ENCODE data around the gene SSU72. TPM values are rescaled to one million over a fixed set of nuclear protein-coding genes. Genes with fewer than 3 reads are reported as not detected.
"Not testable (repeated sequence)": the region's sequence is repeated elsewhere in the genome, so short reads cannot be mapped to it uniquely, and the experiment has no call there.

Gene SSU72
- total RNA-seq, 1 donor from 2014 or later, result 137 TPM

DNA sequence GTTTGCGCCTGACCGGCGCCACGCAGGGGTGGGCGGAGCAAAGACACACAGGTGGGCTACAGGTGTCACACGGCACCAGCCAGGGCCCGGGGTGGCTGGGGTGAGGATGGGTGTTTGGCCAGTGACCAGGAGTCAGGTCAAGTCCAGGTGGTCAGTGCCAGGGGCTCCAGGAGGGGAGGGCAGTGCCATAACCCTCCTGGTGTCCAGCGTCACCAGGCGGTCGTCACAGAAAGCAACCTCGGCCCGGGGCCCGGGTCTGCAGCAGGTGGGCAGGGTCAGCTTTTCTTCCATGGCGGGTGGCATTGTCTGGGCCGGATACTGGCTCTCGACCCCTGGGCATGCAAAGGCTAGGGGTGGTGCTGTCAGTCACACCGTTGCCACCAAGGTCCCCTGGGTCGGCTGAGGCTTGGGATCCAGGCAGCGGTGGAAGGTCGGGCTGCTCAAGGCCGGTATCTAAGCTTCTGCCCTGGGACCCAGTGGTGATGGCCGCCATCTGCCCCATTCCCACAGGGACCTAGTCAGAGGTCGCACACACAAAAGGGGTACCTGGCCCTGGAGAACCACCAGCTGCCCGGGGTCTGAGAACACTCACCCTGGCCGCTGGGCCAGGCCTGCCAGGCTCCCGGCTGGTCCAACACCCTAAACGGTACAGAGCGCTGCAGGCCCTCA lies 23.5 kb upstream of the SSU72 start:
- H3K4me1 Mint-ChIP-seq (ENCODE audit: low read depth), result no peaks in the 10 kb centered on the region
- no peaks in the 10 kb centered on the region for H3K9me3 Mint-ChIP-seq
- peak overlapping the region; percentile 82 for H3K4me3 Mint-ChIP-seq
- no peak for DNase-seq (ENCODE audit: low spot score)
- intact Hi-C loops (cut with micrococcal nuclease), result no loop called here
- H3K36me3 Mint-ChIP-seq (ENCODE audit: low read depth), result no peaks in the 10 kb centered on the region
- peaks cover 3% of the 10 kb centered on the region for H3K27me3 Mint-ChIP-seq (ENCODE audit: insufficient read depth)
- no peak overlapping the region for H3K27ac Mint-ChIP-seq

DNA sequence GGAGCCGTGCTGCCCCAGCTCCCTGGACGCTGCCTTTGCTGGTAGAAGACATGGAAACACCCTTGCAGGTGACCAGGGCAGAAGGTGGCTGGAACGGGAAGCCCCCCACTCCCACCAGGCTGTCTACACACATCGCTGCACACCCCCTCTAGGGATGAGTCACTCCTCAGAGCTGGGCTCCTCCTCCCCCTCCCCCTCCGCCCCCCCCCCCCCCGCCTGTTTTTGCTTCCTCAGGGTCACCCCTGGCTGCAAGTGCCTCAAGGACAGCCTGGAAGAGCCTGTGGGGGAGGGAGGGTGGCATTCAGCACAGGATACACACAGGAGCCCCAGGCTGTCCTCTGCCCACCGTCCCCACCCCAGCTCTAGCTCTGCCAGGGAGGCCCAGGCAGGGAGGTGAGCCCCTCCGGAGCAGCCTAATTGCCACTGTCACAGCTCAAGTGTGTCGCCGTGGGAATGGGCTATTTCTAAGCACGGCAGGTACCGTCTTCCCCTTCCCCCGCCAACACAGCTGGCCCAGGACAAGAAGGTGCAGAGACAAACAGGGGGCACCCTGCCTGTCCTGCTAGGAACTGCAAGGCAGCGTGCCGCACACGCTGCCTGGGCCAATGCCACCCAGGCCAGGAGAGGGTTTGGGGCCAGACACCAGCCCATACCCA lies 22.7 kb upstream of the SSU72 start:
- no peak overlapping the region for H3K27ac Mint-ChIP-seq
- intact Hi-C loops (cut with micrococcal nuclease), result no loop called here
- DNase-seq (ENCODE audit: low spot score), result no peak
- H3K27me3 Mint-ChIP-seq (ENCODE audit: insufficient read depth), result peaks cover 3% of the 10 kb centered on the region
- H3K9me3 Mint-ChIP-seq, result no peaks in the 10 kb centered on the region
- H3K36me3 Mint-ChIP-seq (ENCODE audit: low read depth), result no peaks in the 10 kb centered on the region
- H3K4me1 Mint-ChIP-seq (ENCODE audit: low read depth), result no peaks in the 10 kb centered on the region
- H3K4me3 Mint-ChIP-seq, result peak overlapping the region; percentile 59

DNA sequence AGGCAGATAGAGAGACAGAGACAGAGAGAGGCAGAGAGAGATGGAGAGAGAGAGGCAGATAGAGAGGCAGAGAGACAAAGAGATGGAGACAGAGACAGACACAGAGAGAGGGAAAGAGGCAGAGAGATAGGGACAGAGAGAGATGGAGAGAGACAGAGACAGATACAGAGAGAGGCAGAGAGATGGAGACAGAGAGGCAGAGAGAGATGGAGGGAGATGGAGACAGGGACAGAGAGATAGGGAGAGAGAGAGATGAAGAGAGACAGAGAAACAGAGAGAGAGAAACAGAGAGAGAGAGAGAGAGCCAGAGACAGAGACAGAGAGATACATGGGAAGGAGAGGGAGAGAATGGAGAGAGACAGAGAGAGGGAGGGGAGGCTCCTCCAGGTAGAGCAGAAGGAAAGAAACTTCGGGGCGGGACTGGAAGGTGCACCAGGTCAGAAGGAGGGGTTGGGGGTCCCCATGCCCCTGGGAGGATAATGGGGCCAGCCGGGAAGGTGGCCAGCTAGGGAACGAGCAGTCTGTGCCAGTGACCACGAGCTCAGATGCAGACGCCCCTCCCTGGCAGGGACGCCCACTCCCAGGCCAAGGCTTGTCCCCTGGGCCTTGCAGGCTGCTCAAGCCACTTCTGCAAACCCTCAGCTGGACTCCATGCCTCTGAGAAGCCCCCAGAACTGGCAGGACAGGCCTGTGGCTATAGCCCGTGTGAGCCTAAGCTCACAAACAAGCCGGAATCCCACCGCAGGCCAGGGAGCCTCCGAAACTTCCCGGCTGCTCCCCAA lies 22.0 kb upstream of the SSU72 start:
- Mint-ChIP-seq H3K36me3 (ENCODE audit: low read depth) (no peaks in the 10 kb centered on the region), H3K27ac (no peak overlapping the region), H3K4me1 (ENCODE audit: low read depth) (no peaks in the 10 kb centered on the region), H3K27me3 (ENCODE audit: insufficient read depth) (peaks cover 3% of the 10 kb centered on the region), H3K4me3 (no peak overlapping the region), H3K9me3 (no peaks in the 10 kb centered on the region)
- DNase-seq (ENCODE audit: low spot score), result no peak
- intact Hi-C loops (cut with micrococcal nuclease), result no loop called here

DNA sequence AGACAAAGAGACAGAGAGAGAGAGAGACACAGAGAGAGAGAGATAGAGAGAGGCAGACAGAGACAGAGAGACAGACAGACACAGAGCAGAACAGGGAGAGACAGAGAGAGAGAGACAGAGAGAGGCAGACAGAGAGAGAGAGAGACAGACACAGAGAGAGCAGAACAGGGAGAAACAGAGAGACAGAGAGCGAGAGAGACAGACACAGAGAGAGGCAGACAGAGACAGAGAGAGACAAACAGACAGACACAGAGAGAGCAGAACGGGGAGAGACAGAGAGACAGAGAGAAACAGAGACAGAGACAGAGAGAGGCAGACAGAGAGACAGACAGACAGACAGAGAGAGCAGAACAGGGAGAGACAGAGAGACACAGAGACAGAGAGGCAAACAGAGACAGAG lies 20.7 kb upstream of the SSU72 start:
- H3K9me3 Mint-ChIP-seq; DNase-seq (ENCODE audit: low spot score); H3K27me3 Mint-ChIP-seq (ENCODE audit: insufficient read depth); intact Hi-C loops (cut with micrococcal nuclease); H3K36me3 Mint-ChIP-seq (ENCODE audit: low read depth); H3K27ac Mint-ChIP-seq; H3K4me1 Mint-ChIP-seq (ENCODE audit: low read depth); H3K4me3 Mint-ChIP-seq: not testable (repeated sequence)

DNA sequence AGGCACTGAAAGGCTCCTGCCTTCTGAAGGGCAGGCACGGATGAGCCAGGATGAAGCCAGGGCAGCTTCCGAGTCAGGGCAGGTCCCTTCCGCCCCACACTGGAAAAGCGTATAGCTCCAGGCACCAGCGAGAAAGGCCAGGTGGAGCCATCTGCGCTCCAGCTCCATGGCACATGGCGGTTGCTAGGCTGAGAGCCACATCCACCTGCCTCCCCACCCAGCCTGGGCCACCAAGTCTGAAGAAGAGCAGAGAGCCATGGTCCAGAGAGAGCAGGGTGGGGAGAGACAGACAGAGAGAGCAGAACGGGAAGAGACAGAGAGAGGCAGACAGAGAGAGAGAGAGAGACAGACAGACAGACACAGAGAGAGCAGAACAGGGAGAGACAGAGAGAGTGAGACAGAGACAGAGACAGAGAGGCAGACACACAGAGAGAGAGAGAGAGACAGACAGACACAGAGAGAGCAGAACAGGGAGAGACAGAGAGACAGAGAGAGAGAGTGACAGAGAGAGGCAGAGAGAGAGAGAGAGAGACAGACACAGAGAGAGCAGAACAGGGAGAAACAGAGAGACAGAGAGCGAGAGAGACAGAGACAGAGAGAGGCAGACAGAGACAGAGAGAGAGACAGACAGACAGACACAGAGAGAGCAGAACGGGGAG lies 20.1 kb upstream of the SSU72 start:
- no peak overlapping the region for H3K27ac Mint-ChIP-seq
- H3K27me3 Mint-ChIP-seq (ENCODE audit: insufficient read depth), result peaks cover 3% of the 10 kb centered on the region
- no peaks in the 10 kb centered on the region for H3K9me3 Mint-ChIP-seq
- no peaks in the 10 kb centered on the region for H3K36me3 Mint-ChIP-seq (ENCODE audit: low read depth)
- DNase-seq (ENCODE audit: low spot score), result no peak
- H3K4me1 Mint-ChIP-seq (ENCODE audit: low read depth), result no peaks in the 10 kb centered on the region
- no peak overlapping the region for H3K4me3 Mint-ChIP-seq
- intact Hi-C loops (cut with micrococcal nuclease), result no loop called here

DNA sequence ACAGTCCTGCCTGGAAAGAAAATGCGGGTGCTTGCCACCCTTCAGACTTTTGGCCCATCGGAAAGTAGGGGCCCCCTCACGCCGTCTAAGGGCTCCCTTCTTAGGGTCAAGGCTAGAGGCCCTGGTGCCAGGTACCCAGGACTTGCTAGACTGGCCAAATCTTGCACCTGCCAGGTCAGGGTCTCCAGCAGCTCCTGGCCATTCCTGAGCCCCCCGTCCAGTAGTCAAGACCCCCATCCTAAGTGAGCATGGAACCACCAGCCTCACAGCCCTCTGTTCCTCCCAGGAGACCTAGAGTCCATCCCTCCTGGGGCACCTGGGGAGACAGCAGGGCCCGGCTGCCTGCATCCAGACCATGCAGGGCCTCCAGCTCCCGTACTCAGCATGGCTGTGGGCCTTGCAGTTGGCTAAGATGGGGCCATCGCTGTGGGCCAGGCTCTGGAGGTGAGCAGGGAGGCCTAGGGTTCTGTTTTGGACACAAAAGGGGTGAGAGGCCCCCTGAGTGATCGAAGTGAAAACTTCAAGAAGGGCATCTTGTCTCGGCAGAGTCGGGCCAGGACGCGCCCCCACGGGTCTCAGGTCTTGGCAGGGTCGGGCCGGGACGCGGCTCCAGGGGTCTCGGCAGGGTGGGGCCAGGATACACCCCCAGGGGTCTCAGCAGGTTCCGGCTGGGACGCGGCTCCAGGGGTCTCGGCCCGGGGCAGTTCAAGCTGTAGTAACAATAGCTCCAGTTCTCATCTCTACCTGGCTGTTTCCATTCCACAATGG lies 19.4 kb upstream of the SSU72 start:
- intact Hi-C loops (cut with micrococcal nuclease), result no loop called here
- Mint-ChIP-seq H3K9me3 (no peaks in the 10 kb centered on the region), H3K27ac (no peak overlapping the region), H3K36me3 (ENCODE audit: low read depth) (no peaks in the 10 kb centered on the region), H3K4me1 (ENCODE audit: low read depth) (no peaks in the 10 kb centered on the region), H3K27me3 (ENCODE audit: insufficient read depth) (peaks cover 3% of the 10 kb centered on the region), H3K4me3 (no peak overlapping the region)
- no peak for DNase-seq (ENCODE audit: low spot score)

DNA sequence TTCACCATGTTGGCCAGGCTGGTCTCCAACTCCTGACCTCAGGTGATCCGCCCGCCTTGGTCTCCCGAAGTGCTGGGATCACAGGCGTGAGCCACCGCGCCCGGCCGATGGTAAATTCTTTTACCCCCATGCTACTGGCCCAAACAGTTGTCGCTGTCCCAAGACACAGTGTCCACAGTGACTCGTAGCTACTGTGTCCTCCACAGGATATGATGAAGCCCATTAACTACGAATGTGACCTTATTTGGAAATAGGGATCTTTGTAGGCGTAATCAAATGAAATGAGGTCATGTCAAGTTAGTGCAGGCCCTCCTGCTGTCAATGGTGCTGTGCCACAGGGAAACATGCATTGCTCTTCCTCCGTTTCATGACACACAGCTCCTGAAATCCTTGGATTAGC lies 16.8 kb upstream of the SSU72 start:
- H3K36me3 Mint-ChIP-seq (ENCODE audit: low read depth), result no peaks in the 10 kb centered on the region
- no peak overlapping the region for H3K27ac Mint-ChIP-seq
- DNase-seq (ENCODE audit: low spot score), result no peak
- H3K27me3 Mint-ChIP-seq (ENCODE audit: insufficient read depth), result no peaks in the 10 kb centered on the region
- no peak overlapping the region for H3K4me3 Mint-ChIP-seq
- intact Hi-C loops (cut with micrococcal nuclease), result no loop called here
- no peaks in the 10 kb centered on the region for H3K4me1 Mint-ChIP-seq (ENCODE audit: low read depth)
- H3K9me3 Mint-ChIP-seq, result no peaks in the 10 kb centered on the region

DNA sequence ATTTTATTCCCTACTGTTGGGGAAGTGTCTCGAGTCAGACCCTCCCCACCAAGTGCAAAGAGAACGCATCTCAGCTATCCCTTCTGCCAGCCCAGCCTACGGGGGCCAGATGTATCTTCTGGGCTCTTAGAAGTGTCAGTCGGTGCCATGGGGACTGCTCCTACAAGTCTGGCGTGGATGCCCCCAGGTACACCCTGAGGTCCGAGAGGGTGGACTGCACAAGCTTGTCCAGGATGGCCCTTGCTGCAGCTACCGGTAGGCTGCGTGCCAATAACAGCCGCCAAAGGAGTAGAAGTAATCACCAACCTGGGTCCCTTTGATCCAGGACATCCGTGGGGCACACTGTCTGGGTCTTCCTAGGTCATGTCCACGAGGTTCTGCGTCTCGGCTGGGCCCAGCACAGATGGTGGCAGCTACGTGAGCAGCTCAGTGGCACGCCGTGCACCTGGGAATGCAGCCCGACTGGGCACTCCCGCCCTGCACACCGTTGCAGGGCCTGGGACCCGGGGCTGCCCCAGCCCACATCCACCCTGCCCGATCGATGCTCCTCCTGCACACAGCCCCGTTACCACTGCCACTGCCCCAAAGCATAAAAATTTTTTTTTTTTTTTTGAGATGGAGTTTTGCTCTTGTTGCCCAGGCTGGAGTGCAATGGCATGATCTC lies 8.8 kb upstream of the SSU72 start:
- intact Hi-C loops (cut with micrococcal nuclease), result no loop called here

DNA sequence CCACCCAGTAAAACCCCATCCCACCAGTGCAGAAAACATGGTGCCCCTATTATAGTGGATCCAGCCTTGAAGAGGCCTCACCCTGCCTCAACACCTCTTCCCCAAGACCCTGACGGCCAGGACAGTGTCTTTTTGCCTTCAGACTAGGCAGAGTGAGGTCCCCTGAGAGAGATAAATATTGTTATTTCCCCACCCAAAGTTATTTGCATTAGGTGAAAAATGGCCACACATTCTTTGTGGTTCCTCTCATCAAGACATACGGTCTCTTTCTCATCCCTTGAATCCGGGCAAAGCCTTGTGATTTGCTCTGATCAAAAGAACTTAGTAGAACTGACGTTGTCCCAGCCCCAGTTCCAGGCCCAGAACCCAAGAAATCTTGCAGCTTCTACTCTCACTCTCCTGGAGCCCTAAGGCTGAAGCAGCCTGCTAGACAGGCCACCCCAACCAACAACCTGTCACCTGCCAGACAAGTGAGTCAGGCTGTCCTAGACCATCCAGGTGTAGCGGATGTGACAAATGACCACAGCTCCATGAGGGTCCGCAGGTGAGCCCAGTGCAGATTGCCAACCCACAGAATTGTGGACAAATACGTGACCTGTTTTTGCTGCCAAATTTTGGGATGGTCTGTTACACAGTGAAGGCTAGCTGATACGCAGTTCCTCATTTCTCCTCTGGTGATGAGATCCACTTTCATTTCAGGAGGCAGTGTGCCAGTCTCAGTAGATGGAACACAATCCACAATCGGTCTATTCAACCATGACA lies 8.1 kb upstream of the SSU72 start:
- intact Hi-C loops (cut with micrococcal nuclease), result no loop called here
- H3K4me1 Mint-ChIP-seq (ENCODE audit: low read depth), result peaks cover 6% of the 10 kb centered on the region
- H3K36me3 Mint-ChIP-seq (ENCODE audit: low read depth), result no peaks in the 10 kb centered on the region
- H3K4me3 Mint-ChIP-seq, result no peak overlapping the region
- peaks cover 12% of the 10 kb centered on the region for H3K27me3 Mint-ChIP-seq (ENCODE audit: insufficient read depth)
- DNase-seq (ENCODE audit: low spot score), result no peak
- H3K9me3 Mint-ChIP-seq, result no peaks in the 10 kb centered on the region
- H3K27ac Mint-ChIP-seq, result no peak overlapping the region

More for the DNA sequence above, 8.8 kb upstream of the SSU72 start:
- Mint-ChIP-seq H3K9me3 (no peaks in the 10 kb centered on the region), H3K27ac (no peak overlapping the region), H3K4me1 (ENCODE audit: low read depth) (peaks cover 6% of the 10 kb centered on the region), H3K27me3 (ENCODE audit: insufficient read depth) (peaks cover 12% of the 10 kb centered on the region), H3K4me3 (no peak overlapping the region), H3K36me3 (ENCODE audit: low read depth) (no peaks in the 10 kb centered on the region)
- no peak for DNase-seq (ENCODE audit: low spot score)

DNA sequence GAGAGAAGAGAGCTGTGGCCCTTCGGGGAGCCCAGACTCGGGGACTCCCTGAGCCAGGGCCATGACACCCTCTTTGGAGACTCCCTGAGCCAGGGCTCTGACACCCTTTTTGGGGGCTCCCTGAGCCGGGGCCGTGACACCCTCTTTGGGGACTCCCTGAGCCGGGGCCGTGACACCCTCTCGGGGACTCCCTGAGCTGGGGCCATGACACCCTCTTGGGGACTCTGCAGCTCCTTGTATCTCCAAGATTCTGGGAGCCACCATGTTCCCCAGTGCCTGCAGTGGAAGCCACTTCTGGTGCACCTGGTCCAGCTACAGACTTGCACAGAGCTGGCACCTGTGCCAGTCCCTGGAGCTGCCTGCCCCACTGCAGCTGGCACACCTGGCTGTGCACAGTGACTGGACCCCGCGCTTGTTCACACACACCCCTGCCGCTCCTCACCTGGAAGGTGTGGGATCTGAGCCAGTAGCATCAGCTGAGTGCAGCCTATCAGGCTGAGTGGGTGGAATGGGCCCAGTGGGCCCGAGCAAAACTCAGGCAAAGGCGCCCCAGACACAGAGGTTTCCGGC lies 3.8 kb upstream of the SSU72 start:
- peaks cover 12% of the 10 kb centered on the region for H3K27me3 Mint-ChIP-seq (ENCODE audit: insufficient read depth)
- peaks cover 3% of the 10 kb centered on the region for H3K36me3 Mint-ChIP-seq (ENCODE audit: low read depth)
- intact Hi-C loops (cut with micrococcal nuclease), result no loop called here

DNA sequence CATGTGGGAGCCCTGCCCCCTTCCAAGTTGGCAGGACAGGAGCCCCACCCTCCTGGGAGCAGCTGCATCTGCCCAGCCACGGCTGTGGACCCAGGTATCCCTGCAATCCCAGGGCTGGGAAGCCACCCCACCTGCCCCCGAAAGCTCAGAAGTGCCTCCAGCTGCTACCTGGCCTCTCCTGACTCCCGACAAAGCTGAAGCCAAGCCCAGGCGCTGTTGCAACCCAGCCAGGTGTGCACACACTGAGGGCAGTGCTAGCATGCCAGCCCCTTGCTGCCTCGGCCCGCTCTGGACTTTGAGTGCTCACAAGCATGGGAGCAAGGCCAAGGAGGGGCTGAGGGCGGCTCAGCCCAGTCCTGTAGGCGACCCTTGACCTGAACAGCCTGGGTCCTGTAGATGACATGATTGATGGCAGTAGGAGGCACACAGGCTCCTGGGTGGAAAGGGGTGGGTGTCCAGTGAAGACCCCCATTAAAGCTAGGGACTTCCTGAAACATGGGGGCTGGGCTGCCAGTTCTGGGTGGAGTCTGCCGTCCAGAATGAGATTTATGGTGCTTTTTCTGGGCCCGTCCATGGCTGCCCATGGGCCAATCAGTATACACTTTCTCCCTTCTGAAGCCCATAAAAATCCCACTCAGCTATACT lies 2.8 kb upstream of the SSU72 start:
- Mint-ChIP-seq H3K4me3 (no peak overlapping the region), H3K9me3 (no peaks in the 10 kb centered on the region), H3K36me3 (ENCODE audit: low read depth) (peaks cover 5% of the 10 kb centered on the region), H3K27me3 (ENCODE audit: insufficient read depth) (peaks cover 12% of the 10 kb centered on the region), H3K27ac (no peak overlapping the region), H3K4me1 (ENCODE audit: low read depth) (peaks cover 11% of the 10 kb centered on the region)
- intact Hi-C loops (cut with micrococcal nuclease), result no loop called here
- no peak for DNase-seq (ENCODE audit: low spot score)

More for the DNA sequence above, 3.8 kb upstream of the SSU72 start:
- Mint-ChIP-seq H3K9me3 (no peaks in the 10 kb centered on the region), H3K27ac (no peak overlapping the region), H3K4me1 (ENCODE audit: low read depth) (peaks cover 7% of the 10 kb centered on the region), H3K4me3 (no peak overlapping the region)
- no peak for DNase-seq (ENCODE audit: low spot score)
